HepG2 (cell line): Measurements from ENCODE around the gene SELENOW. TPM values are rescaled to one million over a fixed set of nuclear protein-coding genes. Genes with fewer than 3 reads are reported as not detected.

Experiments used
- FOXC1 ChIP-seq: sonication (generic); formaldehyde crosslinking; IDR thresholded peaks from 2 replicates; pipeline ENCODE4 v1.8.0; 2022; ENCODE audit warnings: mild to moderate bottlenecking, missing genetic modification reagents, borderline replicate concordance
- RAD21 ChIP-seq: fragments of 450-650 bp; formaldehyde crosslinking; IDR thresholded peaks from 2 replicates; pipeline ENCODE4 v1.5.0; 2020; ENCODE audit warnings: mild to moderate bottlenecking
- SMAD1 ChIP-seq: sonication (generic); formaldehyde crosslinking; IDR thresholded peaks from 2 replicates; pipeline ENCODE4 v1.4.0; 2020; ENCODE audit warnings: missing genetic modification reagents, low read depth, mild to moderate bottlenecking, borderline replicate concordance
- ZNF205 ChIP-seq: IDR thresholded peaks from 2 replicates; pipeline ENCODE4 v1.6.1; 2018; ENCODE audit warnings: missing biosample characterization, missing genetic modification reagents
- ZNF354B ChIP-seq: sonication (generic); formaldehyde crosslinking; IDR thresholded peaks from 2 replicates; pipeline ENCODE4 v1.8.0; 2022; ENCODE audit warnings: mild to moderate bottlenecking, missing genetic modification reagents
- ZNF44 ChIP-seq: sonication (generic); formaldehyde crosslinking; IDR thresholded peaks from 2 replicates; pipeline ENCODE4 v1.5.1; 2020; ENCODE audit warnings: mild to moderate bottlenecking, missing genetic modification reagents
- ZNF557 ChIP-seq: sonication (generic); formaldehyde crosslinking; IDR thresholded peaks from 2 replicates; pipeline ENCODE4 v1.4.0; 2020; ENCODE audit warnings: missing genetic modification reagents
- ZNF816 ChIP-seq: sonication (generic); formaldehyde crosslinking; IDR thresholded peaks from 2 replicates; pipeline ENCODE4 v1.8.0; 2022; ENCODE audit warnings: missing genetic modification reagents, mild to moderate bottlenecking, borderline replicate concordance
- polyA plus RNA-seq, 8 experiments: library from polyadenylated mRNA; depleted of rRNA in 3 of 8; stranded (reverse) in 7 of 8; unstranded in 1 of 8; fragments of >200 nt; fragmentation: Illumina TruSeq in 4 of 8; extraction: Trizol in 4 of 8; gene quantifications; 2 replicates each; pipeline versions ENCODE4 v1.2.1 to v1.2.3, GENCODE V29; 2011 to 2016; ENCODE audit warnings: low read depth in 4 of 8, missing spikeins in 1 of 8, mixed read lengths in 1 of 8; ENCODE audit not compliant: insufficient read depth in 1 of 8
- total RNA-seq, 5 experiments: library from RNA; depleted of rRNA; stranded (reverse); fragments of >200 nt; fragmentation: Illumina TruSeq; extraction: Trizol; gene quantifications; 2 replicates each; pipeline ENCODE4 v1.2.3, GENCODE V29; 2016; ENCODE audit warnings: low read depth in 1 of 5
- TF ChIP-seq, protein P1 (sequence below), 2 experiments: fragments of 450-650 bp in 1 of 2; sonication (generic) in 1 of 2; formaldehyde crosslinking in 1 of 2; IDR thresholded peaks; 2 replicates each; pipeline versions ENCODE4 v1.6.1 to v1.8.0; 2016 to 2022; ENCODE audit warnings: antibody characterized with exemption in 1 of 2, mild to moderate bottlenecking in 1 of 2, missing genetic modification reagents in 1 of 2
- TF ChIP-seq, protein P2 (sequence below): IDR thresholded peaks from 2 replicates; pipeline ENCODE4 v1.6.1; 2018; ENCODE audit warnings: missing genetic modification reagents, mild to moderate bottlenecking, missing compliant biosample characterization
- TF ChIP-seq, protein P3 (sequence below): IDR thresholded peaks from 2 replicates; pipeline ENCODE4 v1.6.1; 2016; ENCODE audit warnings: missing genetic modification reagents, missing compliant biosample characterization
- TF ChIP-seq, protein P4 (sequence below): sonication (generic); formaldehyde crosslinking; IDR thresholded peaks from 2 replicates; pipeline ENCODE4 v1.4.0; 2020; ENCODE audit warnings: mild to moderate bottlenecking, missing genetic modification reagents, borderline replicate concordance
- TF ChIP-seq, protein P5 (sequence below): sonication (generic); formaldehyde crosslinking; IDR thresholded peaks from 2 replicates; pipeline ENCODE4 v1.9.0; 2021; ENCODE audit warnings: missing genetic modification reagents, borderline replicate concordance

Gene SELENOW
- total and polyA plus RNA-seq, 2 of the 13 experiments (the other 11 are each of a cell fraction or from before 2014, with no cell fraction given), result 50.3 to 64.7 TPM

DNA sequence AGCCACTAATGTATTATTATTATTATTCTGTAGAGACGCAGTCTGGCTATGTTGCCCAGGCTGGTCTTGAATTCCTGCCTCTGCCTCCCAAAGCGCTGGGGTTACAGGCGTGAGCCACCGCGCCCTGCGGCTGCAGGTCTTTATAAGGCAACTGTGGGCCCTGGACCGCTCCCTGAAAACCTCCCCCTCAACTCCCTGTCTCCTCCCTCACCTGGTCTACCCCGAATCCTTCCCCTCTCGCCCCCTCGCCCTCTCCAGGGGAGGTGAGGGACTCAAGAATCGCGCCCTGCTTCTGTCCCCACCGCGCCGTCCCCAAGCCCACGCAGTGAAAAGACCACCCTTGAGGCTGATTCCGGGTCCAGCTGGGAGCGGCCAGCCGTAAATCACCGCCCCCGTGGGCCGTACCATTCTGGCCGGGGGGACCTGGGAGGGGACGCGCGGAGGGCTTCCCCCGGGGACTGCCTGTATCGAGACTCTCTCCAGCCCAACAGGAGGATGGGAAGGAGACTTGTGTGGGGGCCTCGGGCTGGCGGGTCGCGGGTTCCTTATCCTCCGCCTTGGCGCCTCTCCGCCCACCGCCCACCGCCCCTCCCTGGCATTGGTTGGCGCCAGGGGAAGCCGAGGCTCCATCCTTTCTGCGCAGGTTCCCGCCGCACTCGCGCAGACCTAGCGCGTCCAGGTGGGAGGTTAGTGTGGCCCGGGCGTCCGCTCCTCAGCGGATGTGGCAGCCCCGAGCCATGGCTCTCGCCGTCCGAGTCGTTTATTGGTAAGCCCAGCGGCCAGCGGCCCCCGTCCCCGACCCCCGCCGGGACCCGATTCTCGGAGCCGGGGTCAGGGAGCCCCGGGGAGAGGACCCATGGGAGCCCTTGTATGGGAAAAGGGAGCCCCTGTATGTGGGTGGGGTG is at the start of gene SELENOW (continued):
- TF ChIP-seq, protein P1, sequence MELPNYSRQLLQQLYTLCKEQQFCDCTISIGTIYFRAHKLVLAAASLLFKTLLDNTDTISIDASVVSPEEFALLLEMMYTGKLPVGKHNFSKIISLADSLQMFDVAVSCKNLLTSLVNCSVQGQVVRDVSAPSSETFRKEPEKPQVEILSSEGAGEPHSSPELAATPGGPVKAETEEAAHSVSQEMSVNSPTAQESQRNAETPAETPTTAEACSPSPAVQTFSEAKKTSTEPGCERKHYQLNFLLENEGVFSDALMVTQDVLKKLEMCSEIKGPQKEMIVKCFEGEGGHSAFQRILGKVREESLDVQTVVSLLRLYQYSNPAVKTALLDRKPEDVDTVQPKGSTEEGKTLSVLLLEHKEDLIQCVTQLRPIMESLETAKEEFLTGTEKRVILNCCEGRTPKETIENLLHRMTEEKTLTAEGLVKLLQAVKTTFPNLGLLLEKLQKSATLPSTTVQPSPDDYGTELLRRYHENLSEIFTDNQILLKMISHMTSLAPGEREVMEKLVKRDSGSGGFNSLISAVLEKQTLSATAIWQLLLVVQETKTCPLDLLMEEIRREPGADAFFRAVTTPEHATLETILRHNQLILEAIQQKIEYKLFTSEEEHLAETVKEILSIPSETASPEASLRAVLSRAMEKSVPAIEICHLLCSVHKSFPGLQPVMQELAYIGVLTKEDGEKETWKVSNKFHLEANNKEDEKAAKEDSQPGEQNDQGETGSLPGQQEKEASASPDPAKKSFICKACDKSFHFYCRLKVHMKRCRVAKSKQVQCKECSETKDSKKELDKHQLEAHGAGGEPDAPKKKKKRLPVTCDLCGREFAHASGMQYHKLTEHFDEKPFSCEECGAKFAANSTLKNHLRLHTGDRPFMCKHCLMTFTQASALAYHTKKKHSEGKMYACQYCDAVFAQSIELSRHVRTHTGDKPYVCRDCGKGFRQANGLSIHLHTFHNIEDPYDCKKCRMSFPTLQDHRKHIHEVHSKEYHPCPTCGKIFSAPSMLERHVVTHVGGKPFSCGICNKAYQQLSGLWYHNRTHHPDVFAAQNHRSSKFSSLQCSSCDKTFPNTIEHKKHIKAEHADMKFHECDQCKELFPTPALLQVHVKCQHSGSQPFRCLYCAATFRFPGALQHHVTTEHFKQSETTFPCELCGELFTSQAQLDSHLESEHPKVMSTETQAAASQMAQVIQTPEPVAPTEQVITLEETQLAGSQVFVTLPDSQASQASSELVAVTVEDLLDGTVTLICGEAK (IDR thresholded peaks at IDR 0.05), result no peak
- TF ChIP-seq, protein P1 (CRISPR knock-in tag; IDR thresholded peaks at IDR 0.05), result peak; percentile 38; the same call in 1 of the 2 replicates
- TF ChIP-seq ZNF816 (CRISPR knock-in tag), result no peak
- no peak; the same call in 1 of the 2 replicates for TF ChIP-seq SMAD1
- TF ChIP-seq, protein P2, sequence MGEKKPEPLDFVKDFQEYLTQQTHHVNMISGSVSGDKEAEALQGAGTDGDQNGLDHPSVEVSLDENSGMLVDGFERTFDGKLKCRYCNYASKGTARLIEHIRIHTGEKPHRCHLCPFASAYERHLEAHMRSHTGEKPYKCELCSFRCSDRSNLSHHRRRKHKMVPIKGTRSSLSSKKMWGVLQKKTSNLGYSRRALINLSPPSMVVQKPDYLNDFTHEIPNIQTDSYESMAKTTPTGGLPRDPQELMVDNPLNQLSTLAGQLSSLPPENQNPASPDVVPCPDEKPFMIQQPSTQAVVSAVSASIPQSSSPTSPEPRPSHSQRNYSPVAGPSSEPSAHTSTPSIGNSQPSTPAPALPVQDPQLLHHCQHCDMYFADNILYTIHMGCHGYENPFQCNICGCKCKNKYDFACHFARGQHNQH (CRISPR knock-in tag), result peak; percentile 73; the same call in 1 of the 2 replicates
- TF ChIP-seq, protein P3, sequence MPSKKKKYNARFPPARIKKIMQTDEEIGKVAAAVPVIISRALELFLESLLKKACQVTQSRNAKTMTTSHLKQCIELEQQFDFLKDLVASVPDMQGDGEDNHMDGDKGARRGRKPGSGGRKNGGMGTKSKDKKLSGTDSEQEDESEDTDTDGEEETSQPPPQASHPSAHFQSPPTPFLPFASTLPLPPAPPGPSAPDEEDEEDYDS, result peak; percentile 65
- peak; percentile 46; the same call in 1 of the 2 replicates for TF ChIP-seq FOXC1 (CRISPR knock-in tag)
- TF ChIP-seq ZNF44 (CRISPR knock-in tag), result 0 out of 2 replicates have a peak, but pooled peaks have one; percentile 27
- no peak; the same call in 1 of the 2 replicates for TF ChIP-seq ZNF205 (CRISPR knock-in tag)
- TF ChIP-seq ZNF557 (CRISPR knock-in tag), result 0 out of 2 replicates have a peak, but pooled peaks have one; percentile 85
- TF ChIP-seq, protein P4, sequence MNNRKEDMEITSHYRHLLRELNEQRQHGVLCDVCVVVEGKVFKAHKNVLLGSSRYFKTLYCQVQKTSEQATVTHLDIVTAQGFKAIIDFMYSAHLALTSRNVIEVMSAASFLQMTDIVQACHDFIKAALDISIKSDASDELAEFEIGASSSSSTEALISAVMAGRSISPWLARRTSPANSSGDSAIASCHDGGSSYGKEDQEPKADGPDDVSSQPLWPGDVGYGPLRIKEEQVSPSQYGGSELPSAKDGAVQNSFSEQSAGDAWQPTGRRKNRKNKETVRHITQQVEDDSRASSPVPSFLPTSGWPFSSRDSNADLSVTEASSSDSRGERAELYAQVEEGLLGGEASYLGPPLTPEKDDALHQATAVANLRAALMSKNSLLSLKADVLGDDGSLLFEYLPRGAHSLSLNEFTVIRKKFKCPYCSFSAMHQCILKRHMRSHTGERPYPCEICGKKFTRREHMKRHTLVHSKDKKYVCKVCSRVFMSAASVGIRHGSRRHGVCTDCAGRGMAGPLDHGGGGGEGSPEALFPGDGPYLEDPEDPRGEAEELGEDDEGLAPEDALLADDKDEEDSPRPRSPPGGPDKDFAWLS, result 0 out of 2 replicates have a peak, but pooled peaks have one; percentile 42
- TF ChIP-seq, protein P5, sequence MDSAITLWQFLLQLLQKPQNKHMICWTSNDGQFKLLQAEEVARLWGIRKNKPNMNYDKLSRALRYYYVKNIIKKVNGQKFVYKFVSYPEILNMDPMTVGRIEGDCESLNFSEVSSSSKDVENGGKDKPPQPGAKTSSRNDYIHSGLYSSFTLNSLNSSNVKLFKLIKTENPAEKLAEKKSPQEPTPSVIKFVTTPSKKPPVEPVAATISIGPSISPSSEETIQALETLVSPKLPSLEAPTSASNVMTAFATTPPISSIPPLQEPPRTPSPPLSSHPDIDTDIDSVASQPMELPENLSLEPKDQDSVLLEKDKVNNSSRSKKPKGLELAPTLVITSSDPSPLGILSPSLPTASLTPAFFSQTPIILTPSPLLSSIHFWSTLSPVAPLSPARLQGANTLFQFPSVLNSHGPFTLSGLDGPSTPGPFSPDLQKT (CRISPR knock-in tag), result no peak
- TF ChIP-seq RAD21, result no peak
- TF ChIP-seq ZNF354B (CRISPR knock-in tag), result no peak
